Activated CD8-positive, alpha-beta memory T cell treated with anti-CD3 and anti-CD28 coated beads for 4 hours (primary cell): ENCODE data around the gene CYTH4.

ENCODE experiments used
- DNase-seq, 2 donors: peaks; one replicate each; pipeline ENCODE4 v3.0.0-alpha.2; 2020; ENCODE audit warnings: low read depth in 2 of 2

Gene CYTH4

GRCh38 chr22:37344735-37345449, 62.6 kb downstream of the CYTH4 start:
- DNase-seq = no peak

GRCh38 chr22:37345863-37346504, 63.7 kb downstream of the CYTH4 start:
- DNase-seq = no peak

GRCh38 chr22:37346505-37346895, 64.2 kb downstream of the CYTH4 start:
- DNase-seq = no peak

GRCh38 chr22:37349043-37349814, 66.9 kb downstream of the CYTH4 start:
- no peak for DNase-seq

- no peak for DNase-seq
These were observed 68.9 kb downstream of the CYTH4 start for GRCh38 chr22:37351232-37351631.

- DNase-seq = no peak
These were observed 70.2 kb downstream of the CYTH4 start for GRCh38 chr22:37352481-37352880.

GRCh38 chr22:37353839-37354238, 71.5 kb downstream of the CYTH4 start:
- no peak for DNase-seq

GRCh38 chr22:37354261-37354660, 72.0 kb downstream of the CYTH4 start:
- DNase-seq = no peak

- no peak for DNase-seq
These were observed 72.4 kb downstream of the CYTH4 start for GRCh38 chr22:37354670-37355069.

- no peak for DNase-seq
These were observed 72.9 kb downstream of the CYTH4 start for GRCh38 chr22:37355174-37355573.

GRCh38 chr22:37356922-37357321, 74.6 kb downstream of the CYTH4 start:
- DNase-seq = no peak

- DNase-seq = no peak
These were observed 75.3 kb downstream of the CYTH4 start for GRCh38 chr22:37357446-37358075.

GRCh38 chr22:37358386-37358785, 76.1 kb downstream of the CYTH4 start:
- DNase-seq = no peak

GRCh38 chr22:37358917-37359316, 76.6 kb downstream of the CYTH4 start:
- no peak for DNase-seq

GRCh38 chr22:37362621-37363020, 80.3 kb downstream of the CYTH4 start:
- DNase-seq = no peak

GRCh38 chr22:37363261-37363992, 81.1 kb downstream of the CYTH4 start:
- DNase-seq = no peak
